Anterior cingulate cortex (tissue), 58 donors: Measurements from ENCODE around the gene FHIT.
A peak's percentile ranks its signal among the peaks of the same experiment; 100 is the strongest.

Source experiments
- DNase-seq, 58 donors: peaks; one replicate each; lab custom pipeline; 2025; lab: John Stamatoyannopoulos, UW

The FHIT gene

GRCh38 chr3:60277361-60277800 is 973.9 kb downstream of the FHIT start:
- peak in 9 of 58 donors; percentile 1 to 44 (median 15) for DNase-seq

- no peak for DNase-seq
Measured at GRCh38 chr3:60276615-60277014, 974.6 kb downstream of the FHIT start.

GRCh38 chr3:60274646-60275045 is 976.6 kb downstream of the FHIT start:
- DNase-seq = no peak

GRCh38 chr3:60274098-60274497 is 977.2 kb downstream of the FHIT start:
- no peak for DNase-seq

GRCh38 chr3:60269829-60270266 is 981.4 kb downstream of the FHIT start:
- DNase-seq = no peak

- DNase-seq = no peak
Measured at GRCh38 chr3:60269377-60269776, 981.9 kb downstream of the FHIT start.

- DNase-seq = no peak
Measured at GRCh38 chr3:60268123-60268522, 983.1 kb downstream of the FHIT start.

- DNase-seq = no peak
Measured at GRCh38 chr3:60266444-60266843, 984.8 kb downstream of the FHIT start.

GRCh38 chr3:60263191-60263590 is 988.1 kb downstream of the FHIT start:
- DNase-seq = no peak

GRCh38 chr3:60262546-60262945 is 988.7 kb downstream of the FHIT start:
- DNase-seq = no peak

GRCh38 chr3:60260546-60260945 is 990.7 kb downstream of the FHIT start:
- no peak for DNase-seq

- no peak for DNase-seq
Measured at GRCh38 chr3:60250810-60251209, 1000.4 kb downstream of the FHIT start.

GRCh38 chr3:60250206-60250605 is 1001.0 kb downstream of the FHIT start:
- no peak for DNase-seq

- no peak for DNase-seq
Measured at GRCh38 chr3:60246361-60246760, 1004.9 kb downstream of the FHIT start.

GRCh38 chr3:60243456-60243855 is 1007.8 kb downstream of the FHIT start:
- DNase-seq = no peak

- DNase-seq = no peak
Measured at GRCh38 chr3:60240492-60240891, 1010.8 kb downstream of the FHIT start.

- DNase-seq = no peak
Measured at GRCh38 chr3:60238550-60238949, 1012.7 kb downstream of the FHIT start.

- DNase-seq = no peak
Measured at GRCh38 chr3:60229502-60229901, 1021.8 kb downstream of the FHIT start.

- DNase-seq = no peak
Measured at GRCh38 chr3:60228823-60229222, 1022.4 kb downstream of the FHIT start.

- no peak for DNase-seq
Measured at GRCh38 chr3:60226912-60227311, 1024.3 kb downstream of the FHIT start.

GRCh38 chr3:60225848-60226247 is 1025.4 kb downstream of the FHIT start:
- no peak for DNase-seq

GRCh38 chr3:60220768-60221167 is 1030.5 kb downstream of the FHIT start:
- no peak for DNase-seq

- DNase-seq = no peak
Measured at GRCh38 chr3:60219501-60219900, 1031.8 kb downstream of the FHIT start.
